ENCODE results near the gene FGFBP3.

The FGFBP3 gene

GRCh38 chr10:91909117-91909677, at the start of gene FGFBP3:
FGFBP3 (minus strand) TSS chr10:91909486; CDS start chr10:91908969, 517 bp downstream.
- peak; percentile 65 for DNase-seq

- DNase-seq = no peak
Observed at GRCh38 chr10:91957091-91957490, 47.8 kb upstream of the FGFBP3 start.

DNA sequence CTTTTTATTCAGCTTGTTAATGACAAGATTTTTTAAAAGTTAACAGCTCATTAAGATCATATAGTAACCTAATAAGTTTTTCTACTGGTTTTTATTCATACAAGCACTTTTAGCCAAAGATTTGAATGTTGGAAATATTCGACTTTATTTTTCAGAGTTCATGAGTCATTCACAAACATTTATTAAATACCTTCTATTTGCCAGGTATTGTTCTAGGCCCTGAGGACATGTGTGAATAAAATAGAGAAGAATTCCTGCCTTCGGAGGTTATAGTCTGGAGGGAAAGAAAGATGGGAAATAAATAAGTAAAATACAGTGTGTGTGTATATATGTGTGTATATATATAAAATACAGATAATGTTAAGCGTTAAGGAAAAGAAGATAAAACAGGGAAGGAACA, 45.8 kb upstream of the FGFBP3 start:
- no peak for DNase-seq

DNA sequence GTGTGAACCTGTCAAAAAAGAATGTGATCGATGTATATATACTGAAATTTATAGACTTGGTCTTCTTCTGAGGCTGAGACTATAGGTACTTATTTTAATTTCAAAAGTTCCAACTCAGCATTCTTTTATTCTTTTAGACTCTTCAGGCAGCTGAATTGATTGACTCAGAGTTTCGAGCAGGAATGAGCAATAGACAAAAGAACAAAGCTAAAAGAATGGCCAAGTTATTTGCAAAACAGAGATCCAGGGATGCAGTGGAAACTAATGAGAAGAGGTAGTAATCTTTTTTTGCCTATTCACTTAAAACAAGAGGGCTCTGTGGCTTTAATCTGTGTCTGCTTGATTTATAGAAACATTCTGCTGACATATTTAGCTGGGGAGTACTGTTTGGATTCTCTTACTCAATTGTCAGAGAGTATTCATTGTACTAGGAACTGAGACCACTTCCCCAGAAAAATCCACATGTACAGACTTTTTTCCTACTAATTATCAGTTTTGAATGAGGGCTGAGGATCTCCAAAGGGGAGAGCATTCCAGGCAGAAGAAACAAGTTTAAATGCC, 44.4 kb upstream of the FGFBP3 start:
- DNase-seq = no peak

- no peak for DNase-seq
Observed at GRCh38 chr10:91944880-91945630, 35.8 kb upstream of the FGFBP3 start.

DNA sequence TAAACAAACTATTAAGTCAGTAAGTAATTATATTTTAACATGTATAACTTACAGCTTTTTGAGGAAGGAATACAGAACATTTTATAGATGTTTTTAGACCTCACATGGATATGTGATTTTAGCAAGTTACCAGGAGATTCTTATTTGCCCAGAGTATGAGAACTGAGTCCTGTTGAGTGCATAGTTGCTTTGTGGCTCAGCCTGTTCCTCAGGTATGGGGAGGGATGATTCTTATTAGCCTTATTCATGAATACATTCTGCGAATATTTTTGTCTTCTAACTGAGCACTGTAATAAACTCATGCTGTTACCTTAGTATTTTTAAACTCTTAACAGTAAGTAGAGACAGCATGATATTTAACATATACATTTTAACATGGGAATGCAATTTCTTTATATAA, 32.1 kb upstream of the FGFBP3 start:
- no peak for DNase-seq

GRCh38 chr10:91939653-91940052, 30.4 kb upstream of the FGFBP3 start:
- DNase-seq = no peak

GRCh38 chr10:91935886-91936285, 26.6 kb upstream of the FGFBP3 start:
- DNase-seq = no peak

- DNase-seq = no peak
Observed at GRCh38 chr10:91932737-91933136, 23.5 kb upstream of the FGFBP3 start.

GRCh38 chr10:91931526-91932190, 22.4 kb upstream of the FGFBP3 start:
- DNase-seq = no peak

- DNase-seq = no peak
Observed at GRCh38 chr10:91930939-91931338, 21.7 kb upstream of the FGFBP3 start.

DNA sequence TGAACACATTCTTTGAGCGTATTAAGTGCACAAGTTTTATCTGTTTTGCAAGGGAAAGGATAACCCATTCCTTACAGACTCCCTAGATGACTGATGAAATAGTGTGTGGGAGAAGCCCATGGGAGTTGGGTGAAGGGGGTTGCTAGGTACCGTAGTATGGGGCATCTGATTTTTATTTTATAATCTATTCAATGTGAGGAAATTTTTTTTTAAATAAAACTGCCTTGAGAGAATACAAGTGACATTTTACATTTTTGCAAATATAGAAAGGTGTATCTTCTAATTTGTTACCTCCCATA, 15.7 kb upstream of the FGFBP3 start:
- DNase-seq = no peak

- no peak for DNase-seq
Observed at GRCh38 chr10:91924212-91925021, 15.1 kb upstream of the FGFBP3 start.

DNA sequence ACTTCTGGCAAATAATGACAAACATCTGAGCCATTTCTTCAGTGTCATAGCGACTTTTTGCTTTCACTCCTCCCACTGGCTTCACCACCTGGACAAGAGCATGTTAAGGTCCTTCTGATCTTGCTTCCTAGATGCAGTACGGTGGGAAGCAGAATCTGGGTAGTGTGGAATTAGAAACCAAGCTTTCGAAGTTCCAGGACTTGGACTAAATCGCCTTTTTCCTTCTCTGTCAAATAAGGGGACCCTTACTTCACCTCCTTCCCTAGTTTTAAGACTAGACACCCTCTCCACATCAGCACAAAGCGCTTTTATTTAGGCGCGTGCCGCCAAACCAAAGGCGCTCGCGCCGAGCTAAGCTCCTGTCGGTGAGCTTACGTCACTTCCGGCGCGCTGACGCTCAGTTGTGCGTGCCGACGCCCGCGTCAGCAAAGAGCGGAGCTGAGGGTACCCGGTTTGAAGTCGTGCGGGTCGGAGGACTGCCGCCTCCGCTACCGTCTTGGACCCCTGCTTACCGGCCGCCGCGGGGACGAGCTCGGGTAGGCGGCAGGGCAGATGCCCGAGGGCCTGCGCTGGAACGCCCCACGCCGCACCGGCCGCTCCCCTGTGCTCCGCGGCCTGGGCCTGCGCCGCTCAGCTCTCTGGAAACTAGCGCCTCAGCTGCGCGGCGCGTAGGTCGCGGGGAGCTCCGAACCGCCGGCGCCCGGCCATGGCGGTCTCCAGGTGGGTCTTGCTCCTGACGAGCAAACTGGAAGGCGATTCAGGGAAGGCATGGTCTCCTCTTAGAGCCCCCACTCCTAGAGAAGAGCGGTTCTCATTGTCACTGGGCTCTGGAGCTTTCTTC, 14.3 kb upstream of the FGFBP3 start, which contains the start of gene BTAF1:
BTAF1 (plus strand) TSS at position 400 of the 841 bp plus-strand sequence; CDS start at position 707, 307 bp downstream.
- peak; percentile 90 for DNase-seq

DNA sequence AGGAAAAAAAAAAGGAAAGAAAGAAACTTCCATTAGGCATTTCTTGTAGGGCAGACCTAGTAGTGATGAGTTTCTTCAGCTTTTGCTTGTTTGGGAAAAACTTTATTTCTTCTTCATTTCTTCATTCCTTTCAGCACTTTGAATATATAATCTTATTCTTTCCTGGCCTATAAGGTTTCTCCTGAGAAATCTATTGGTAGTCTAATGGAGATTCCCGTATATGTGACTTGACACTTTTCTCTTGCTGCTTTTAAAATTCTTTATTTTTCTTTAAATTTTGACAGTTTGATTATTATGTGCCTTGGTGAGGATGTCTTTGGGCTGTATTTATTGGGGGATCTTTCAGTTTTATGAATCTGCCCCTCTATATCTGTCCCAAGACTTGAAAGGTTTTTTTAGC, 10.4 kb upstream of the FGFBP3 start:
- DNase-seq = no peak

DNA sequence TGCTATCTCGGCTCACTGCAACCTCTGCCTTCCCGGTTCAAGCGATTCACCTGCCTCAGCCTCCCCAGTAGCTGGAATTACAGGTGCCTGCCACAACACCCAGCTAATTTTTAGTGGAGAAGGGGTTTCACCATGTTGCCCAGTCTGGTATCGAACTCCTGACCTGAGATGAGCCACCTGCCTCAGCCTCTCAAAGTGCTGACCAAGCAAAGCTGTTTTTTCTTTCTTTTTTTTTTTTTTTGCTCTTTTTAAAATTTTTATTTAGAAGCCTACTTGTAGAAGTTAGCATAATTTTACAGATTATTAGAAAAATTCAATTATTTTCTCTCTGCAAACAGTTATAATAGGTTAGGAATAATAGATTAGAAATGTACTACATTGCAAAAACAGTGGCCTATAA, 1.2 kb upstream of the FGFBP3 start:
- no peak for DNase-seq

- peak; percentile 77 for DNase-seq
Observed at GRCh38 chr10:91908337-91909116, 759 bp downstream of the FGFBP3 start.

DNA sequence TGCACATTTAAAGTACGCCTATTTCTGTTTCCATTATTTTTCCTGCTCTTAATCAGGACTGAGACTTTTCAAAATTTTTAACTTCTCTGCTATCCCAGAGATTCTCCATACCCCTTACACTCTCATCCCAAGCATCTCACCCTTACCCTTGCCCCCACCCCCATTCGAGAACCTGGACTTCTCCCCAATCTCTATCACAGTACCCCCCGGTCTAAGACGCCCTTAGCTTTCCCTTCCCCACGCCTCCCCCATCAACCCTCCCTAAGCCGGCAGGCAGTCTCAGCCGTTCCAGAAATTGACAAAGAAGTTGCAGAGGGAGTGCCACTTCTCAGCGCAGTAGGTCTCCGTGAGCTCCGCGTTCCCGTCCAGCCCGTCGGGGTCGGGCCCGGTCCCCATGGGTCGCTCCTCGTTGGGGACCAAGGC, 1.4 kb downstream of the FGFBP3 start:
- peak; percentile 26 for DNase-seq

DNA sequence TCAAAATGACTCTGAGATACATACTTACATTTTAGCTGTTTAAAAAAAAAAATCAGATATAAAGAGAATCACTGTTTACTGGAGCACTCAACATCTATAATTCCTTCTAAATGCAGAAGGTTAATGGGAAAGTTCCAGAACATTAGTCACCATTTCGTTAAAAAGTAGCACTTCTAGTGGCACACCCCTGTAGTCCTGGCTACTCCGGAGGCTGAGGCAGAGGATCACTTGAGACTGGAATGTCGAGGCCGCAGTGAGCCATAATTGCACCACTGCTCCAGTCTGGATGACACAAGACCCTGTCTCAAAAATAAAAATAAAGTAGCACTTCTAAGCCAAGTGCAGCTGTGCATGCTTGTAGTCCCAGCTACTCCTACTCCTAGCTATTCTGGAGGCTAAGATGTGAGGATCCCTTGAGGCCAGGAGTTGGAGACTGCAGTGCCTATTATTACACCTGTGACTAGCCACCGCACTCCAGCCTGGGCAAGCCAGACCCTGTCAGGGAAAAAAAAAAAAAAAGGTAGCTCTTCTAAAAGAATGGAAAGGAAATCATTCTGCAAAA, 2.2 kb downstream of the FGFBP3 start:
- DNase-seq = no peak

DNA sequence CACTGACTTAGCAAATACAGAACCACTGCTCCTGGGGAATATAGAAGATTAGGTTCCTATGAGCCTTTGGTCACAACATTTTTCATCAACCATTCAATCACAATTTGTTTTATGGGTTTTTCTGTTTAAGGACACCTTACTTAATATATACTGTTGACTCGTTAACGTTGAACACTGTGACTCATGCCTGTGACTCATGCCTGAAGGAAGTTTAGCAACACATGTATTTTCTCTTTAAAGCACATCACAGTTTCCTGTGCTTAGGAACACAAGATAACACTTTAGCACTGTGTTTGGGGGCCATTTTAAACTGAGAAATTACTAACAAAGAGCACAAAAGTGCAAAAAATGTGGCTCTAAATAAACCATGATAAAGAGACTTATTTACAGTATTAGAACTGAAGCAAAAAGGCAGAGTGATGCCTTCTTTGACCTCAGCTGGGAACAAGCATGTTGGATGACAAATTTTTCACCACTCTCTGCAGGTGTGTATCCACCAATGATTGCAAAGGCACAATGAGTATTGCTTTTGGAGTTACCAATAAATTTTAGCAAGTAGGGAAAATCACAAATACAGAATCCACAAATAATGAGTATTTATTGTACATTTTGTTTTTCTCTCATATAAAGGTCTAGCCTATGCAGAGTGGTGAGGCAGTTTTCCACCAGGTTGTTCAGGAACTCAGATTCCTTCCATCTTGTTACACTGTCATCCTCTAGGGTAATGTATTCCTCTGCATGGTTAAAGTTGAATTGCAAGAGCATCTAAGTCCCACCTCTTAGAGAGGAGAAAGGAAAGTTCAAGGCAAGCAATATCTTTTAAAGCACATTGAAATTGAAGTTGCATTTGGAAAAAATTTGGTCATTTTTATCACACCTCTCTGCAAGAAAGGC, 7.3 kb downstream of the FGFBP3 start:
- DNase-seq = no peak
